OCI-LY1 (cell line): ENCODE results near the gene EYS.

Experiments
- CTCF ChIP-seq: fragments of 200-600 bp; sonication (generic), shearing (Covaris generic); IDR thresholded peaks from 2 replicates; pipeline ENCODE4 v1.5.1; 2017; ENCODE audit warnings: mild to moderate bottlenecking, antibody characterized with exemption, low read length, moderate library complexity, mixed read lengths
- EZH2 ChIP-seq: fragments of 200-600 bp; sonication (generic), shearing (Covaris generic); IDR thresholded peaks from 2 replicates; pipeline ENCODE4 v1.8.0; 2017; ENCODE audit warnings: borderline replicate concordance, mixed run types, mild to moderate bottlenecking, antibody characterized with exemption, low read length, moderate library complexity, mixed read lengths

GRCh38 chr6:64589961-64590360 lies 1117.1 kb downstream of the EYS start:
- TF ChIP-seq CTCF (no peak), EZH2 (no peak)
